ENCODE results near the gene PI4KB. TPM values are rescaled to one million over a fixed set of nuclear protein-coding genes. Genes with fewer than 3 reads are reported as not detected.
A peak's percentile ranks its signal among the peaks of the same experiment; 100 is the strongest.

The PI4KB gene
- total RNA-seq, 2 experiments from 2014 or later, result 46.6 to 47.3 TPM

DNA sequence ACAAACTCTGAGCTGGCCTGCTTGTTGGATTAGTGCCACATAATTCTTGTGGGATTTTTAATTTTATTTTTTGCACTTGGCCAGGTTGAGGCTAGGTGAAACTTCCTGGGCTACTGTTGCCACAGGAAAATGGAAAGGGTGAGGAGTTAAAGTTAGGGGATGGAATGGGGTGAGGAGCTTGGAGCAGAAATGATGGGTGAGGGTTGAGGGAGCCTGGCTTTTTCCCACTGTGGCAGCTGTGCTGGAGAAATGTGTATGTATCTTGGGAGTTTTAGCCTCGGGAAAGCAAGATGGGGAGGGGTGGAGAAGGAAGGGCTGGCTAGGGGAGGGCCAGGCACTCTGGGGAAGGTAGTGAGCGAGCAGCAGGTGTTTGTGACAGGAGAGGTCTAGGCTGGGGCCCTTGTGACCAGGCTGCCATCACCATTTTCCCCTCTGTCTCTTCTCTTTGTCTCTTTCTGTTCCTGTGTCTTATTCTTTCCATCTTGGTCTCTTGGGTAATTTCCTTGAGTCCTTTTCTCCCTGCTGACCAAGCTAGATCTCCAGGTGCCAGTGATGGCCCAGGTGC lies 43.1 kb downstream of the PI4KB start:
- peaks cover 15% of the 10 kb centered on the region for H3K4me1 Mint-ChIP-seq (ENCODE audit: low read depth)
- H3K27me3 Mint-ChIP-seq, result no peaks in the 10 kb centered on the region
- TF ChIP-seq CTCF (IDR thresholded peaks at IDR 0.05), result no peak
- POLR2A ChIA-PET, result interaction anchor here (0.5 to 4.0 kb wide), 12 partner anchors 10 to 116 kb away, joined by 3 to 35 read pairs (median 4); partner anchors contain the start of genes PI4KB, PSMD4, RFX5 and VPS72
- CTCF ChIA-PET, result interaction anchor here (1.1 to 4.2 kb wide), 6 partner anchors 12 to 56 kb away, joined by 3 to 22 read pairs (median 4); no protein-coding TSS in a partner anchor
- H3K4me3 Mint-ChIP-seq, result peak overlapping the region; percentile 96
- DNase-seq (no peak), ATAC-seq (no peak)
- H3K9me3 Mint-ChIP-seq, result no peaks in the 10 kb centered on the region
- H3K27ac Mint-ChIP-seq, result peak overlapping the region; percentile 94
- intact Hi-C loops (cut with micrococcal nuclease), result loop anchor here (5.0 to 10.0 kb wide), 2 partner anchors 58 to 121 kb away; no protein-coding TSS in a partner anchor
- H3K36me3 Mint-ChIP-seq (ENCODE audit: low read depth), result peaks cover 26% of the 10 kb centered on the region

DNA sequence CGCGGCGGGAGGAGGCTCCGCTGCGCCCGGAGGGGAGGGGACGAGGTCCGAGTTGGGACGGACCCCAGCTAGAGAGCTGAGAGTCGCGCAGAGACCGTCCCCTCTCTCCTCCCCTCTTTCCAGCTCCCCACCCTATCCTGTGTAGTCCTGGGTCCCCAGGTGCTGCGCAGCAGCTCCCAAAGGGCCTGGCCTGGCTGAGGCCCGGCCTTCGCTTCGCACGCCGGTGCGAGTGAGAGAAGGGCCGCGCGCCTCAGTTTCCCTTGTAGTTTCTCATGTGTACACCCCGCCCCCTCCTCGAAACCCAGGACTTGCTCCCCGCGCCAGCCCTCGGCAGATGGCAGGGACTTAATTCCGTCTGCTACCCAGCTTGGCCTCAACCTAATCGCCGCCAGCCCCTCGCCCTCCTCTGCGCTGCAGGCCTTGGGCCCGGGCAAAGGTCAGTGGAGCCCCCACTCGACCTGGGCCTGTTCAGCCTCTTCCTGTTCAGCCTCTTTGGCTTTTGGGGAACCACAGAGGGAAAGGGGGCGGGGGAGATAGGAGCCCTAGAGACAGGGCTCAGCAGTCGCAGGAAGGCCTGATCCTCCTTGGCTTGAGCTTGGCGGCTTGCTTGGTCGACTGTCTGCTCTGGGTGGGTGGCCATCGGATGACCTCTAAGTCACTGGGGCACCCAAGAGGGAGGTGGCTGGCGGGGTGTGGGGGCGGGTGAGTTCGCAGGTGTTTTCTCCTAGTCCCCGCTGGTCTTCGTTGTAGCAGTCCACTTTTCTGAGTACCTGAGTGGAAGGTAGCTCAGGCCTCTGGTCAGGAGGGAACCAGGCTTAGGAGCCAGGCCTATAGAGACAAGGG lies 44.1 kb downstream of the PI4KB start:
- Mint-ChIP-seq H3K27me3 (no peaks in the 10 kb centered on the region), H3K4me1 (ENCODE audit: low read depth) (peaks cover 18% of the 10 kb centered on the region), H3K27ac (peak overlapping the region; percentile 94), H3K9me3 (no peaks in the 10 kb centered on the region), H3K36me3 (ENCODE audit: low read depth) (peaks cover 18% of the 10 kb centered on the region), H3K4me3 (peak overlapping the region; percentile 96)
- ChIA-PET CTCF (interaction anchor here (1.1 to 4.2 kb wide), 8 partner anchors 9 to 57 kb away, joined by 3 to 22 read pairs (median 4); no protein-coding TSS in a partner anchor), POLR2A (interaction anchor here (0.9 to 4.0 kb wide), 12 partner anchors 11 to 126 kb away, joined by 3 to 35 read pairs (median 5); partner anchors contain the start of genes PI4KB, PSMD4, RFX5 and VPS72)
- ATAC-seq, result no peak
- intact Hi-C loops (cut with micrococcal nuclease), result loop anchor here (5.0 to 10.0 kb wide), 2 partner anchors 59 to 122 kb away; no protein-coding TSS in a partner anchor
- TF ChIP-seq CTCF (IDR thresholded peaks at IDR 0.05), result no peak
- peak; percentile 43 for DNase-seq

DNA sequence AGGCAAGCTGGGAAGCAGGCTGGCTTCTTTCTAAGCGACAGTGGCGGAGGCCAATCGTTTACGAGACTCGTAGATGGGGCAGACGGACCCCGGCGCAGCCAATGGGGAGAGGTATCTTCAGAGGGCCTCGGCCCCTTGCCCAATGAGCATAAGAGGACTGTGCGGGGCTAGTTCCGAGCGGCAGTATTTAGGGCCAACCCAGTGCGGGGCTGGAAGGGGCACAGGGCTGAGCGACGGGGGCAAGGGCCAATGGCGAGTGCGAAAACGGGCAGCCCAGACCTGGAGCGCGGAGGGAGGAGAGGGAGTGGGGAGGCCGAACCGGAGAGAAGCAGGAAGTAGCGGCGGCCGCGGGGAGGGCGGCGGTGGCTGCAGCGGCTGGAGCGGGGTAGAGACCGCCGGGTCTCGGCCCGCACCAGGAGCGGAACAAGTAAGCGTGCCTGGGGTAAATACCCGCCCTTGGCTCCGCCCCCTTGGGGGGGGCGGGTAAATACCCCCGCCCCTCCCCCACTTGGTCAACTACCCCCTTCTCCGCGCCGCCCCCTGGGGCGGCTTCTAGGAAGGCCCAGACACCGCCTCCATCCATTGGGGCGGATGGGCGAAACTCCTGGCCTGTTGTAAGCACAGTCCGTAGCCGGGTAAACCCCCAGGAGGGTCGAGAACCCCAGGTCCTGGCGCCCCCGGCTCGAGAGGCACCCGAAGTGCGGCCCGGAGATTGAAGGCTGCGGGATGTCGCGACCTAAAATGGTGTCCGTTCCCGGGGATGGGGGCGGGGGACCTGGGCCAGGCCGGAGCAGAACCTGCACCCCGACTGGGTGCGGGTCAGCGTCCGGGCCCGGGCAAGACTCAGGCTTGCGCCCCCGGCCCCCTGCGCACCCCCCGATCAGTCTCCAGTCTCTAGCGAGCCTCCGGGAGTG lies 45.0 kb downstream of the PI4KB start, which contains the start of gene ZNF687:
TSS of gene ZNF687 (plus strand) at position 331 of the 914 bp plus-strand sequence. CDS start 3,993 bp downstream, outside the sequence.
- intact Hi-C loops (cut with micrococcal nuclease), result loop anchor here (5.0 to 10.0 kb wide), 2 partner anchors 60 to 123 kb away; no protein-coding TSS in a partner anchor
- Mint-ChIP-seq H3K27ac (peak within 1 kb of the TSS; percentile 100), H3K36me3 (ENCODE audit: low read depth) (peaks cover 17% of the 10 kb centered on the region), H3K27me3 (no peaks in the 10 kb centered on the region), H3K9me3 (no peaks in the 10 kb centered on the region), H3K4me3 (peak within 1 kb of the TSS; percentile 96), H3K4me1 (ENCODE audit: low read depth) (peaks cover 26% of the 10 kb centered on the region)
- TF ChIP-seq CTCF (IDR thresholded peaks at IDR 0.05), result no peak
- POLR2A ChIA-PET, result interaction anchor here (0.6 to 4.0 kb wide), 31 partner anchors 7 to 507 kb away, joined by 3 to 35 read pairs (median 5); partner anchors contain the start of genes PI4KB, PSMB4, PSMD4 and RFX5
- CTCF ChIA-PET, result interaction anchor here (0.7 to 4.2 kb wide), 10 partner anchors 10 to 271 kb away, joined by 3 to 22 read pairs (median 5); no protein-coding TSS in a partner anchor
- DNase-seq (peak; percentile 100), ATAC-seq (peak; percentile 90)

GRCh38 chr1:151281225-151281968 lies 45.8 kb downstream of the PI4KB start:
- TF ChIP-seq CTCF (IDR thresholded peaks at IDR 0.05), result no peak
- peak; percentile 48 for ATAC-seq
- Mint-ChIP-seq H3K9me3 (no peaks in the 10 kb centered on the region), H3K4me3 (peak overlapping the region; percentile 96), H3K27ac (peak overlapping the region; percentile 100), H3K36me3 (ENCODE audit: low read depth) (peaks cover 13% of the 10 kb centered on the region), H3K27me3 (no peaks in the 10 kb centered on the region), H3K4me1 (ENCODE audit: low read depth) (peaks cover 34% of the 10 kb centered on the region)
- CTCF ChIA-PET, result interaction anchor here (0.7 to 2.7 kb wide), 9 partner anchors 20 to 271 kb away, joined by 3 to 17 read pairs (median 4); no protein-coding TSS in a partner anchor
- POLR2A ChIA-PET, result interaction anchor here (0.6 to 2.4 kb wide), 27 partner anchors 8 to 508 kb away, joined by 3 to 12 read pairs (median 5); partner anchors contain the start of genes PI4KB, PSMB4, PSMD4 and RFX5
- peak; percentile 97 for DNase-seq
- intact Hi-C loops (cut with micrococcal nuclease), result loop anchor here (5.0 to 10.0 kb wide), 2 partner anchors 61 to 123 kb away; no protein-coding TSS in a partner anchor

Data from activated CD8-positive, alpha-beta T cell treated with anti-CD3 and anti-CD28 coated beads for 36 hours (primary cell).